SK-N-SH (cell line): ENCODE results near the gene QRFPR. TPM values are rescaled to one million over a fixed set of nuclear protein-coding genes. Genes with fewer than 3 reads are reported as not detected.

Source experiments
- CTCF ChIA-PET: fragments of 300-600, 350-600 bp; formaldehyde crosslinking; extraction: SDS; loops from one replicate; lab custom pipeline; 2021; lab: Yijun Ruan, JAX
- POLR2A ChIA-PET: fragments of 350-600 bp; sonication (Branson Sonifier 250); formaldehyde crosslinking; extraction: SDS; loops from one replicate; lab custom pipeline; 2020; ENCODE audit warnings: antibody characterized with exemption, inconsistent platforms; lab: Yijun Ruan, JAX
- DNase-seq: peaks from one replicate; pipeline ENCODE4 v3.0.0; 2012
- H2AFZ ChIP-seq: fragments of 200-600 bp; sonication (generic); 2 replicates; pipeline ENCODE4 v1.8.1; 2016; ENCODE audit warnings: antibody characterized with exemption, mild to moderate bottlenecking, low read depth
- H3F3A ChIP-seq: fragments of 200-600 bp; sonication (generic); replicated peaks from 2 replicates; pipeline ENCODE3; 2016; ENCODE audit warnings: antibody characterized with exemption, mild to moderate bottlenecking; ENCODE audit not compliant: insufficient read depth
- H3K27ac ChIP-seq, 2 experiments: fragments of 200-500 bp in 1 of 2; fragments of 200-600 bp in 1 of 2; sonication (Bioruptor generic) in 1 of 2; sonication (generic), shearing (Covaris generic) in 1 of 2; 2 replicates each; pipeline versions ENCODE4 v1.5.1 to v1.6.1; 2014 to 2016; ENCODE audit warnings: low read depth in 2 of 2, inconsistent platforms in 1 of 2, low read length in 1 of 2, mild to moderate bottlenecking in 1 of 2, mixed read lengths in 1 of 2
- H3K27me3 ChIP-seq: fragments of 200-600 bp; sonication (generic), shearing (Covaris generic); 2 replicates; pipeline ENCODE4 v1.6.1; 2016; ENCODE audit warnings: mixed run types; ENCODE audit not compliant: insufficient read depth
- H3K36me3 ChIP-seq, 2 experiments: fragments of 200-500 bp in 1 of 2; fragments of 200-600 bp in 1 of 2; sonication (Bioruptor generic) in 1 of 2; sonication (generic) in 1 of 2; replicated peaks in 1 of 2; 2 replicates each; pipeline versions ENCODE3 to v1.5.1; 2014 to 2016; ENCODE audit warnings: low read length in 1 of 2, mild to moderate bottlenecking in 1 of 2; ENCODE audit not compliant: insufficient read depth in 2 of 2, control insufficient read depth in 1 of 2
- H3K4me1 ChIP-seq, 2 experiments: fragments of 200-500 bp in 1 of 2; fragments of 200-600 bp in 1 of 2; sonication (Bioruptor generic) in 1 of 2; sonication (generic), shearing (Covaris generic) in 1 of 2; 2 replicates each; pipeline versions ENCODE4 v1.5.1 to v1.6.1; 2014 to 2016; ENCODE audit warnings: low read depth in 1 of 2, low read length in 1 of 2, mixed run types in 1 of 2; ENCODE audit not compliant: insufficient read depth in 2 of 2, control insufficient read depth in 1 of 2
- H3K4me2 ChIP-seq: fragments of 200-600 bp; sonication (generic), shearing (Covaris generic); 2 replicates; pipeline ENCODE4 v1.6.1; 2017; ENCODE audit warnings: mixed run types
- H3K4me3 ChIP-seq, 2 experiments: fragments of 200-500 bp in 1 of 2; fragments of 200-600 bp in 1 of 2; sonication (Bioruptor generic) in 1 of 2; sonication (generic), shearing (Covaris generic) in 1 of 2; 2 replicates each; pipeline versions ENCODE4 v1.5.1 to v1.8.1; 2014 to 2016; ENCODE audit warnings: low read depth in 2 of 2, inconsistent platforms in 1 of 2, low read length in 1 of 2, mild to moderate bottlenecking in 1 of 2, mixed read lengths in 1 of 2, moderate library complexity in 1 of 2
- H3K79me2 ChIP-seq: fragments of 200-600 bp; sonication (generic); 2 replicates; pipeline ENCODE4 v1.8.1; 2017; ENCODE audit warnings: mild to moderate bottlenecking; ENCODE audit not compliant: insufficient read depth
- H3K9ac ChIP-seq: fragments of 200-600 bp; sonication (generic); 2 replicates; pipeline ENCODE4 v1.6.1; 2017; ENCODE audit warnings: mixed run types
- H3K9me2 ChIP-seq: fragments of 200-600 bp; sonication (generic); 2 replicates; pipeline ENCODE4 v1.6.1; 2017; ENCODE audit warnings: mixed run types
- H3K9me3 ChIP-seq: fragments of 200-600 bp; sonication (generic); 2 replicates; pipeline ENCODE4 v1.6.1; 2017; ENCODE audit warnings: mixed run types, mild to moderate bottlenecking, moderate library complexity
- H4K20me1 ChIP-seq: fragments of 200-600 bp; sonication (generic); 2 replicates; pipeline ENCODE4 v1.6.1; 2017; ENCODE audit warnings: mild to moderate bottlenecking, mixed run types; ENCODE audit not compliant: insufficient read depth
- CHD2 ChIP-seq: fragments of 150-350 bp; IDR thresholded peaks from 2 replicates; pipeline ENCODE4 v1.6.1; 2018; ENCODE audit warnings: low read length; ENCODE audit not compliant: partially characterized antibody
- FOSL2 ChIP-seq: IDR thresholded peaks from 2 replicates; pipeline ENCODE4 v1.4.0; 2012; ENCODE audit warnings: low read depth, mild to moderate bottlenecking, moderate library complexity, borderline replicate concordance
- FOXJ3 ChIP-seq: sonication (generic); formaldehyde crosslinking; IDR thresholded peaks from 2 replicates; pipeline ENCODE4 v1.5.1; 2020; ENCODE audit warnings: mild to moderate bottlenecking, missing genetic modification reagents
- GABPA ChIP-seq: IDR thresholded peaks from 2 replicates; pipeline ENCODE4 v1.4.0; 2012; ENCODE audit warnings: low read depth, mild to moderate bottlenecking
- JUND ChIP-seq: IDR thresholded peaks from 2 replicates; pipeline ENCODE4 v1.4.0; 2012
- MXI1 ChIP-seq: IDR thresholded peaks from 2 replicates; pipeline ENCODE4 v1.6.1; 2012; ENCODE audit warnings: mild to moderate bottlenecking, low read depth, low read length, improper control_type of control experiment
- NFIC ChIP-seq: IDR thresholded peaks from 2 replicates; pipeline ENCODE4 v1.4.0; 2012; ENCODE audit warnings: borderline replicate concordance
- NRF1 ChIP-seq: IDR thresholded peaks from 2 replicates; pipeline ENCODE4 v1.6.1; 2012; ENCODE audit warnings: low read depth, mild to moderate bottlenecking, low read length
- POLR2AphosphoS5 ChIP-seq: IDR thresholded peaks from 2 replicates; pipeline ENCODE4 v1.6.1; 2012; ENCODE audit warnings: low read depth, low read length
- RFX5 ChIP-seq: IDR thresholded peaks from 2 replicates; pipeline ENCODE4 v1.6.1; 2012; ENCODE audit warnings: mild to moderate bottlenecking, improper control_type of control experiment, low read length
- TAF1 ChIP-seq: IDR thresholded peaks from 2 replicates; pipeline ENCODE4 v1.6.1; 2012; ENCODE audit warnings: low read depth, mild to moderate bottlenecking, low read length, moderate library complexity, borderline replicate concordance
- WGBS: methylation state at CpG from one replicate; pipeline ENCODE4 v1.1.6; 2017; ENCODE audit warnings: low lambda C conversion rate; 5-methylcytosine and 5-hydroxymethylcytosine counted together
- polyA plus RNA-seq, 3 experiments: library from polyadenylated mRNA; depleted of rRNA; stranded (reverse); fragments of >200 nt; gene quantifications; 2 replicates each; pipeline ENCODE4 v1.2.3, GENCODE V29; 2012
- TF ChIP-seq, protein P1 (sequence below): fragments of 200-600 bp; sonication (generic); IDR thresholded peaks from 2 replicates; pipeline ENCODE4 v1.6.1; 2017; ENCODE audit warnings: antibody characterized with exemption, mild to moderate bottlenecking, moderate library complexity
- TF ChIP-seq, protein P2 (sequence below): IDR thresholded peaks from 2 replicates; pipeline ENCODE4 v1.4.0; 2012; ENCODE audit warnings: low read depth, borderline replicate concordance
- TF ChIP-seq, protein P3 (sequence below): IDR thresholded peaks from 2 replicates; pipeline ENCODE4 v1.6.1; 2012; ENCODE audit warnings: mild to moderate bottlenecking, low read depth, low read length, moderate library complexity
- TF ChIP-seq, protein P4 (sequence below): fragments of 150-350 bp; IDR thresholded peaks from 2 replicates; pipeline ENCODE4 v1.6.1; 2016; ENCODE audit warnings: mild to moderate bottlenecking, low read depth, low read length
- TF ChIP-seq, protein P5 (sequence below): IDR thresholded peaks from 2 replicates; pipeline ENCODE4 v1.4.0; 2012; ENCODE audit warnings: low read depth, borderline replicate concordance
- TF ChIP-seq, protein P6 (sequence below): IDR thresholded peaks from 2 replicates; pipeline ENCODE4 v1.4.0; 2012; ENCODE audit warnings: low read depth

QRFPR gene
- polyA plus RNA-seq, 1 of the 3 experiments (the other 2 are of a cell fraction): not detected

DNA sequence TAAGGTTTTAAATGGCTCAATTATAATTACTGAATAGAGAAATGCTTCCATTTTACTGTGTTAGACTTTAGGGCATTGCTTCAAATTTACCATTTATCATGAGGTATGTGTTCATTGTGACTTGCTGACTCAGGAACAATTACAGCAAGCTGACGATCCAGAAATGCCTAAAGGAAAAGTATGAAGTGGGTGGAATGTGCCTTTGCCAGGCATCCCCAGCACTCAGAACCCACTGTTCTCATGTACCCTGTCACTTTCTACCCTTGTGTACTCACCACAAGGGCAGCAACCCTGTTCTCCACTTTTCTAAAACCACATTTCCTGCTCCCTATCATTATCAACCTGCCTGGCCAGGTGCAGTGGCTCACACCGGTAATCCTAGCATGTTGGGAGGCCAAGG, 41.5 kb downstream of the QRFPR start:
- CTCF ChIA-PET: interaction anchor here (0.7 to 1.5 kb wide), 2 partner anchors 9 to 14 kb away, joined by 3 read pairs; no protein-coding TSS in a partner anchor
- no peak overlapping the region for H3K4me2 ChIP-seq
- no peaks in the 10 kb centered on the region for H3K9me3 ChIP-seq
- 5% methylated on average over 2 of the region's 2 CpGs for WGBS
- no peaks in the 10 kb centered on the region for H3K36me3 ChIP-seq
- H3K79me2 ChIP-seq: no peaks in the 10 kb centered on the region
- no peaks in the 10 kb centered on the region for H3F3A ChIP-seq
- H3K4me1 ChIP-seq: no peaks in the 10 kb centered on the region; a peak in 1 of 4 replicates
- no peak overlapping the region for H3K9ac ChIP-seq
- H3K9me2 ChIP-seq: no peaks in the 10 kb centered on the region
- no peaks in the 10 kb centered on the region for H4K20me1 ChIP-seq
- H2AFZ ChIP-seq: no peak overlapping the region
- POLR2A ChIA-PET: no interaction called here
- H3K4me3 ChIP-seq: no peak overlapping the region
- TF ChIP-seq POLR2AphosphoS5 (no peak), FOXJ3 (CRISPR knock-in tag) (no peak), NFIC (no peak), CHD2 (no peak), GABPA (no peak), FOSL2 (no peak), MXI1 (no peak), TAF1 (no peak), JUND (no peak), RFX5 (no peak), NRF1 (no peak)
- TF ChIP-seq, protein P1, sequence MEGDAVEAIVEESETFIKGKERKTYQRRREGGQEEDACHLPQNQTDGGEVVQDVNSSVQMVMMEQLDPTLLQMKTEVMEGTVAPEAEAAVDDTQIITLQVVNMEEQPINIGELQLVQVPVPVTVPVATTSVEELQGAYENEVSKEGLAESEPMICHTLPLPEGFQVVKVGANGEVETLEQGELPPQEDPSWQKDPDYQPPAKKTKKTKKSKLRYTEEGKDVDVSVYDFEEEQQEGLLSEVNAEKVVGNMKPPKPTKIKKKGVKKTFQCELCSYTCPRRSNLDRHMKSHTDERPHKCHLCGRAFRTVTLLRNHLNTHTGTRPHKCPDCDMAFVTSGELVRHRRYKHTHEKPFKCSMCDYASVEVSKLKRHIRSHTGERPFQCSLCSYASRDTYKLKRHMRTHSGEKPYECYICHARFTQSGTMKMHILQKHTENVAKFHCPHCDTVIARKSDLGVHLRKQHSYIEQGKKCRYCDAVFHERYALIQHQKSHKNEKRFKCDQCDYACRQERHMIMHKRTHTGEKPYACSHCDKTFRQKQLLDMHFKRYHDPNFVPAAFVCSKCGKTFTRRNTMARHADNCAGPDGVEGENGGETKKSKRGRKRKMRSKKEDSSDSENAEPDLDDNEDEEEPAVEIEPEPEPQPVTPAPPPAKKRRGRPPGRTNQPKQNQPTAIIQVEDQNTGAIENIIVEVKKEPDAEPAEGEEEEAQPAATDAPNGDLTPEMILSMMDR: no peak
- TF ChIP-seq, protein P2, sequence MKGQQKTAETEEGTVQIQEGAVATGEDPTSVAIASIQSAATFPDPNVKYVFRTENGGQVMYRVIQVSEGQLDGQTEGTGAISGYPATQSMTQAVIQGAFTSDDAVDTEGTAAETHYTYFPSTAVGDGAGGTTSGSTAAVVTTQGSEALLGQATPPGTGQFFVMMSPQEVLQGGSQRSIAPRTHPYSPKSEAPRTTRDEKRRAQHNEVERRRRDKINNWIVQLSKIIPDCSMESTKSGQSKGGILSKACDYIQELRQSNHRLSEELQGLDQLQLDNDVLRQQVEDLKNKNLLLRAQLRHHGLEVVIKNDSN: no peak
- TF ChIP-seq, protein P3, sequence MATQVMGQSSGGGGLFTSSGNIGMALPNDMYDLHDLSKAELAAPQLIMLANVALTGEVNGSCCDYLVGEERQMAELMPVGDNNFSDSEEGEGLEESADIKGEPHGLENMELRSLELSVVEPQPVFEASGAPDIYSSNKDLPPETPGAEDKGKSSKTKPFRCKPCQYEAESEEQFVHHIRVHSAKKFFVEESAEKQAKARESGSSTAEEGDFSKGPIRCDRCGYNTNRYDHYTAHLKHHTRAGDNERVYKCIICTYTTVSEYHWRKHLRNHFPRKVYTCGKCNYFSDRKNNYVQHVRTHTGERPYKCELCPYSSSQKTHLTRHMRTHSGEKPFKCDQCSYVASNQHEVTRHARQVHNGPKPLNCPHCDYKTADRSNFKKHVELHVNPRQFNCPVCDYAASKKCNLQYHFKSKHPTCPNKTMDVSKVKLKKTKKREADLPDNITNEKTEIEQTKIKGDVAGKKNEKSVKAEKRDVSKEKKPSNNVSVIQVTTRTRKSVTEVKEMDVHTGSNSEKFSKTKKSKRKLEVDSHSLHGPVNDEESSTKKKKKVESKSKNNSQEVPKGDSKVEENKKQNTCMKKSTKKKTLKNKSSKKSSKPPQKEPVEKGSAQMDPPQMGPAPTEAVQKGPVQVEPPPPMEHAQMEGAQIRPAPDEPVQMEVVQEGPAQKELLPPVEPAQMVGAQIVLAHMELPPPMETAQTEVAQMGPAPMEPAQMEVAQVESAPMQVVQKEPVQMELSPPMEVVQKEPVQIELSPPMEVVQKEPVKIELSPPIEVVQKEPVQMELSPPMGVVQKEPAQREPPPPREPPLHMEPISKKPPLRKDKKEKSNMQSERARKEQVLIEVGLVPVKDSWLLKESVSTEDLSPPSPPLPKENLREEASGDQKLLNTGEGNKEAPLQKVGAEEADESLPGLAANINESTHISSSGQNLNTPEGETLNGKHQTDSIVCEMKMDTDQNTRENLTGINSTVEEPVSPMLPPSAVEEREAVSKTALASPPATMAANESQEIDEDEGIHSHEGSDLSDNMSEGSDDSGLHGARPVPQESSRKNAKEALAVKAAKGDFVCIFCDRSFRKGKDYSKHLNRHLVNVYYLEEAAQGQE: no peak
- TF ChIP-seq, protein P4, sequence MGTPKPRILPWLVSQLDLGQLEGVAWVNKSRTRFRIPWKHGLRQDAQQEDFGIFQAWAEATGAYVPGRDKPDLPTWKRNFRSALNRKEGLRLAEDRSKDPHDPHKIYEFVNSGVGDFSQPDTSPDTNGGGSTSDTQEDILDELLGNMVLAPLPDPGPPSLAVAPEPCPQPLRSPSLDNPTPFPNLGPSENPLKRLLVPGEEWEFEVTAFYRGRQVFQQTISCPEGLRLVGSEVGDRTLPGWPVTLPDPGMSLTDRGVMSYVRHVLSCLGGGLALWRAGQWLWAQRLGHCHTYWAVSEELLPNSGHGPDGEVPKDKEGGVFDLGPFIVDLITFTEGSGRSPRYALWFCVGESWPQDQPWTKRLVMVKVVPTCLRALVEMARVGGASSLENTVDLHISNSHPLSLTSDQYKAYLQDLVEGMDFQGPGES: no peak
- TF ChIP-seq, protein P5, sequence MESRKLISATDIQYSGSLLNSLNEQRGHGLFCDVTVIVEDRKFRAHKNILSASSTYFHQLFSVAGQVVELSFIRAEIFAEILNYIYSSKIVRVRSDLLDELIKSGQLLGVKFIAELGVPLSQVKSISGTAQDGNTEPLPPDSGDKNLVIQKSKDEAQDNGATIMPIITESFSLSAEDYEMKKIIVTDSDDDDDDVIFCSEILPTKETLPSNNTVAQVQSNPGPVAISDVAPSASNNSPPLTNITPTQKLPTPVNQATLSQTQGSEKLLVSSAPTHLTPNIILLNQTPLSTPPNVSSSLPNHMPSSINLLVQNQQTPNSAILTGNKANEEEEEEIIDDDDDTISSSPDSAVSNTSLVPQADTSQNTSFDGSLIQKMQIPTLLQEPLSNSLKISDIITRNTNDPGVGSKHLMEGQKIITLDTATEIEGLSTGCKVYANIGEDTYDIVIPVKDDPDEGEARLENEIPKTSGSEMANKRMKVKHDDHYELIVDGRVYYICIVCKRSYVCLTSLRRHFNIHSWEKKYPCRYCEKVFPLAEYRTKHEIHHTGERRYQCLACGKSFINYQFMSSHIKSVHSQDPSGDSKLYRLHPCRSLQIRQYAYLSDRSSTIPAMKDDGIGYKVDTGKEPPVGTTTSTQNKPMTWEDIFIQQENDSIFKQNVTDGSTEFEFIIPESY: no peak
- TF ChIP-seq, protein P6, sequence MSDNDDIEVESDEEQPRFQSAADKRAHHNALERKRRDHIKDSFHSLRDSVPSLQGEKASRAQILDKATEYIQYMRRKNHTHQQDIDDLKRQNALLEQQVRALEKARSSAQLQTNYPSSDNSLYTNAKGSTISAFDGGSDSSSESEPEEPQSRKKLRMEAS: no peak
- no peaks in the 10 kb centered on the region; the same call in 1 of the 2 replicates for H3K27me3 ChIP-seq
- H3K27ac ChIP-seq: no peak overlapping the region
- no peak for DNase-seq
